GM13976 (cell line): ENCODE results near the gene PGBD4.

Source experiments
- DNase-seq: peaks from one replicate; pipeline ENCODE4 v3.0.0; 2012; ENCODE audit warnings: low spot score
- in situ Hi-C: fragments of 300-500 bp; cut with MboI; formaldehyde crosslinking; loops from one replicate; pipeline ENCODE4 v1.12.0; 2022; ENCODE audit warnings: low sequenced_read_pairs, mixed read lengths, inconsistent platforms; ENCODE audit not compliant: unreplicated experiment
- TF ChIP-seq, protein P1 (sequence below): IDR thresholded peaks from 2 replicates; pipeline ENCODE4 v1.5.1; 2012; ENCODE audit warnings: borderline replicate concordance, mild to moderate bottlenecking; ENCODE audit not compliant: insufficient read depth; ENCODE audit errors: extremely low read depth, missing control alignments, control extremely low read depth

PGBD4 gene

DNA sequence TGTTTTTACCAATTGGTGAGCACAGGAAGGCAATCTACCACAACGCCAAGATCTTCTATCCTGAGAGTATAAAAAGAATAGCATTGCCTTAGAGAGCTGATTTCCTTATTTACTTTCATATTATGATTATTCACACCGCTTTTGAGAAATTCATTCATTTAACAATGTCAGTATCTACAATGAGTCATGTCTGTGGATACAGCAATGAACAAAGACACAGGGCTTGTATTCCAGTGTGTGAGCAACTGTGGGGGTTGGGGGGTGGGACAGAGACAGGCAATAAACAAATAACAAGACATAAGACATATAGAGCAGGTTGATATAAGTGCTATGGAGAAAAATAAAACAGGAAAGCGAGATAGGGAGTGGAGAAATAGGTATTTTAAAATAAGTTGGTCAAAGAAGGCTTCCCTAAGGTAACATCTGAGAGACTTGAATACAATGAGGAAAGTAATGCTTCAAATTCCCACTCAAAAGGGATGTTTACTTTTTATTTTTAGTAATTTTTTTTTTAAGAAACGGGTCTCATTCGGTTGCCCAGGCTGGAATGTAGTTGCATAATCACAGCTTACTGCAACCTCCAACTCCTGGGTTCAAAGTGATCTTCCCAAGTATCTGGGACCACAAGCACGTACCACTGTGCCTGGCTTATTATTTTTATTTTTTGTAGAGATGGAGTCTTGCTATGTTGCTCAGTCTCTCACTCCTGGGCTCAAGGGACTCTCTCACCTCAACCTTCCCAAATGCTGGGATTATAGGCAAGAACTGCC is 45.7 kb downstream of the PGBD4 start:
- TF ChIP-seq, protein P1, sequence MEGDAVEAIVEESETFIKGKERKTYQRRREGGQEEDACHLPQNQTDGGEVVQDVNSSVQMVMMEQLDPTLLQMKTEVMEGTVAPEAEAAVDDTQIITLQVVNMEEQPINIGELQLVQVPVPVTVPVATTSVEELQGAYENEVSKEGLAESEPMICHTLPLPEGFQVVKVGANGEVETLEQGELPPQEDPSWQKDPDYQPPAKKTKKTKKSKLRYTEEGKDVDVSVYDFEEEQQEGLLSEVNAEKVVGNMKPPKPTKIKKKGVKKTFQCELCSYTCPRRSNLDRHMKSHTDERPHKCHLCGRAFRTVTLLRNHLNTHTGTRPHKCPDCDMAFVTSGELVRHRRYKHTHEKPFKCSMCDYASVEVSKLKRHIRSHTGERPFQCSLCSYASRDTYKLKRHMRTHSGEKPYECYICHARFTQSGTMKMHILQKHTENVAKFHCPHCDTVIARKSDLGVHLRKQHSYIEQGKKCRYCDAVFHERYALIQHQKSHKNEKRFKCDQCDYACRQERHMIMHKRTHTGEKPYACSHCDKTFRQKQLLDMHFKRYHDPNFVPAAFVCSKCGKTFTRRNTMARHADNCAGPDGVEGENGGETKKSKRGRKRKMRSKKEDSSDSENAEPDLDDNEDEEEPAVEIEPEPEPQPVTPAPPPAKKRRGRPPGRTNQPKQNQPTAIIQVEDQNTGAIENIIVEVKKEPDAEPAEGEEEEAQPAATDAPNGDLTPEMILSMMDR, result no peak
- no peak for DNase-seq
- in situ Hi-C loops, result no loop called here

DNA sequence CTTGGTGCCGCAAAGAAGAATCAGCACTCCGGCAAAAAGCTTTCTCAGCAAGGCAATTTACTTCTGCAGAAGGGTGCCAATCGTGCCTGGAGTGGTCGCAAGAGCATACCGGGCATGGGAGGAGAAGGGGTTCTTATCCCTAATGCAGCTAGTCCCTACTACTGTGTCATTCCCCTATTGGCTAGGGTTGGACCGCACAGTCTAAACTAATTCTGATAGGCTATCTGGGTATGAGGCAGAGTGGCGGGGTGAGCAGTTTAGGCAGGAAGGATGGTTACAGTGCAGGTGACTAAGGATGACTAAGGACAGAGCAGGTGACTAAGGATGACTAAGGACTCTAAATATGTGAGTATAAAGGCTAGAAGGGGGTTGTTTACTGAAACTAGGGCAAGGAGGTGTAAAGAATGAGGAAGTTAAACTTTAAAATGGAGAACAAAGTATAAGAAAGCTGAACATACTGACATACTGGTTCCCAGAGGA is 52.9 kb downstream of the PGBD4 start:
- in situ Hi-C loops, result no loop called here
- DNase-seq, result no peak
- TF ChIP-seq, protein P1, result no peak

DNA sequence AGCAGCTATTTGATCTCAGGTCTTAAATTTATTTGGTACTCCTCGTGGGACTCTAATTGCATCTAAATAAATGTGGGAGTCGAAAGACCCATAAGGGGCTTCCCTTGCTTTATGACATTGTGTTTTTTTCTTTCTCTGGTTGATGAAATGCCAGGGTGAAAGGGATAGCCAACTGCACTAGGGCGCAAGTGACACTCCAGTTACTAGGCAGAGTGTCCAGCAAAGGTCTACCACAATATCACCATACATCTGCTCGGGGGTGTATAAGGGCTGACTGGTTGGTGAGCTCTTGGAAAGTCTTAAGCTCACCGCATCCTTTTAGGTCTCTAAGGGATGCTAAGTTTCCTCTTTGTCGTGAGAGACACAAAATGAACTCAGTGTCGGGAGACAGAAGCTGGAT is 54.0 kb downstream of the PGBD4 start:
- in situ Hi-C loops, result no loop called here
- TF ChIP-seq, protein P1, result no peak
- no peak for DNase-seq
